Embryonic facial prominence (tissue), 1 donor: Measurements from ENCODE around the gene ACR.
"Not testable (repeated sequence)": the region's sequence is repeated elsewhere in the genome, so short reads cannot be mapped to it uniquely, and the experiment has no call there.

Experiments used
- DNase-seq: peaks from one replicate; pipeline ENCODE4 v3.0.0-alpha.2; 2016; ENCODE audit errors: extremely low spot score

Gene ACR

GRCh38 chr22:50732681-50733080 lies 5.3 kb upstream of the ACR start:
- DNase-seq, result peak; percentile 4

- no peak for DNase-seq
Observed at GRCh38 chr22:50733521-50734342, 4.3 kb upstream of the ACR start.

- no peak for DNase-seq
Observed at GRCh38 chr22:50734343-50734771, 3.6 kb upstream of the ACR start.

- DNase-seq, result no peak
Observed at GRCh38 chr22:50734986-50735738, 2.8 kb upstream of the ACR start.

GRCh38 chr22:50735739-50736030 lies 2.3 kb upstream of the ACR start:
- DNase-seq, result no peak

GRCh38 chr22:50738649-50739227 lies 734 bp downstream of the ACR start:
- no peak for DNase-seq

GRCh38 chr22:50739279-50739691 lies 1.3 kb downstream of the ACR start:
- DNase-seq, result peak; percentile 3

GRCh38 chr22:50739894-50740293 lies 1.9 kb downstream of the ACR start:
- DNase-seq, result no peak

- DNase-seq, result not testable (repeated sequence)
Observed at GRCh38 chr22:50740714-50741113, 2.7 kb downstream of the ACR start.

GRCh38 chr22:50744424-50744823 lies 6.4 kb downstream of the ACR start:
- DNase-seq, result not testable (repeated sequence)

GRCh38 chr22:50747521-50747920 lies 9.5 kb downstream of the ACR start:
- not testable (repeated sequence) for DNase-seq

GRCh38 chr22:50748630-50749029 lies 10.6 kb downstream of the ACR start:
- not testable (repeated sequence) for DNase-seq

- DNase-seq, result not testable (repeated sequence)
Observed at GRCh38 chr22:50749302-50750074, 11.5 kb downstream of the ACR start.

GRCh38 chr22:50755251-50755650 lies 17.2 kb downstream of the ACR start:
- not testable (repeated sequence) for DNase-seq

- not testable (repeated sequence) for DNase-seq
Observed at GRCh38 chr22:50756406-50756805, 18.4 kb downstream of the ACR start.

GRCh38 chr22:50756949-50757491 lies 19.0 kb downstream of the ACR start:
- DNase-seq, result not testable (repeated sequence)

- not testable (repeated sequence) for DNase-seq
Observed at GRCh38 chr22:50759597-50760341, 21.8 kb downstream of the ACR start.

GRCh38 chr22:50761829-50762228 lies 23.8 kb downstream of the ACR start:
- not testable (repeated sequence) for DNase-seq

GRCh38 chr22:50764288-50764687 lies 26.3 kb downstream of the ACR start:
- DNase-seq, result not testable (repeated sequence)

GRCh38 chr22:50775132-50775531 lies 37.1 kb downstream of the ACR start:
- not testable (repeated sequence) for DNase-seq

GRCh38 chr22:50777631-50778030 lies 39.6 kb downstream of the ACR start:
- DNase-seq, result not testable (repeated sequence)
